GM20000 (cell line): Measurements from ENCODE around the gene ABR.
A peak's percentile ranks its signal among the peaks of the same experiment; 100 is the strongest.
"Not testable (repeated sequence)": the region's sequence is repeated elsewhere in the genome, so short reads cannot be mapped to it uniquely, and the experiment has no call there.

Experiments used
- DNase-seq: peaks from one replicate; pipeline ENCODE4 v3.0.0; 2012; ENCODE audit warnings: low spot score
- TF ChIP-seq, protein P1 (sequence below): IDR thresholded peaks from 2 replicates; pipeline ENCODE4 v1.5.1; 2012; ENCODE audit warnings: mild to moderate bottlenecking, control low read depth; ENCODE audit errors: extremely low read depth, missing control alignments

Gene ABR

DNA sequence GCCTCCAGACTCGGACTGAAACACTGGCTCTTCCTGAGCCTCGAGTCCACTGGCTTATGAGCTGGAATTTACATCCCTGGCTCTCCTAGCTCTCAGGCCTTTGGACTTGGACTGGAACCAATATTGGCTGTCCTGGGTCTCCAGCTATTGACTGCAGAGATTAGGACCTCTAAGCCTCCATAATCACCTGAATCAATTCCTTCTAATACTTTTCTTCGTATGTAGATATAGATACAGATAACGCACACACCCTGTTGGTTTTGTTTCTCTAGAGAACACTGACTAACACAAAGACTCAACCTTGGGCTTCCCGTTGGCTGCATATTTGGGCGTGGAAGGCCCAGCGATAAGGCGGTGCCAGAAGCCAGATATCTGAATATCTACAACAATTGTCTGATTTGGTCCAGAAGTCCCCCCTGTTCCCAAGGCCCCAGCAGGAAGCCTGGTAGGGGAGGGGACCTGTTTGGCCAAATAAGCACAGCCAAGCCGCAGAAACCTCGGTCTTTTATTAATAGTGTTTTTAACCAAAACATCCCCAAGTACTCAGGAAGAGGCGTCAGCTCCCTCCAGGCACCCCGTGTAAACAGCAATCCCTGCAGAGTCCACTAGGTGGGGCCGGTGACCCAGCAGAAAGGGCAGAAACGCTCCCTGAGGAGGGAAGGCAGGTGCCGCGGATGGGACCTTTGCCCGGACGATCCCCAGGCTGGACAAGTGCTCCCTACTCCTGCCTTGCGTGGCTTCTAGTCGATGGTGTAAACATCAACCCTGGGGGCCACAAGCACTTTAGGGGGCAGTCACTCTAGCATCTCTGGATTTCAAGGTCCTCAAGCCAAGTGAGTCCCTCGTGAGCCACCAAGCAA, 57.0 kb downstream of the ABR start:
- TF ChIP-seq, protein P1, sequence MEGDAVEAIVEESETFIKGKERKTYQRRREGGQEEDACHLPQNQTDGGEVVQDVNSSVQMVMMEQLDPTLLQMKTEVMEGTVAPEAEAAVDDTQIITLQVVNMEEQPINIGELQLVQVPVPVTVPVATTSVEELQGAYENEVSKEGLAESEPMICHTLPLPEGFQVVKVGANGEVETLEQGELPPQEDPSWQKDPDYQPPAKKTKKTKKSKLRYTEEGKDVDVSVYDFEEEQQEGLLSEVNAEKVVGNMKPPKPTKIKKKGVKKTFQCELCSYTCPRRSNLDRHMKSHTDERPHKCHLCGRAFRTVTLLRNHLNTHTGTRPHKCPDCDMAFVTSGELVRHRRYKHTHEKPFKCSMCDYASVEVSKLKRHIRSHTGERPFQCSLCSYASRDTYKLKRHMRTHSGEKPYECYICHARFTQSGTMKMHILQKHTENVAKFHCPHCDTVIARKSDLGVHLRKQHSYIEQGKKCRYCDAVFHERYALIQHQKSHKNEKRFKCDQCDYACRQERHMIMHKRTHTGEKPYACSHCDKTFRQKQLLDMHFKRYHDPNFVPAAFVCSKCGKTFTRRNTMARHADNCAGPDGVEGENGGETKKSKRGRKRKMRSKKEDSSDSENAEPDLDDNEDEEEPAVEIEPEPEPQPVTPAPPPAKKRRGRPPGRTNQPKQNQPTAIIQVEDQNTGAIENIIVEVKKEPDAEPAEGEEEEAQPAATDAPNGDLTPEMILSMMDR, result peak; percentile 54
- DNase-seq, result peak; percentile 93

GRCh38 chr17:1121442-1121817, 58.4 kb downstream of the ABR start:
- DNase-seq, result not testable (repeated sequence)

GRCh38 chr17:1120596-1121441, 59.0 kb downstream of the ABR start:
- TF ChIP-seq, protein P1, result no peak
- no peak for DNase-seq

GRCh38 chr17:1119924-1120323, 59.9 kb downstream of the ABR start:
- no peak for DNase-seq
- TF ChIP-seq, protein P1, result no peak

- DNase-seq, result no peak
- TF ChIP-seq, protein P1, result no peak
Measured at GRCh38 chr17:1116602-1117001, 63.2 kb downstream of the ABR start.

- TF ChIP-seq, protein P1, result no peak
Measured at GRCh38 chr17:1112875-1113274, 66.9 kb downstream of the ABR start.

DNA sequence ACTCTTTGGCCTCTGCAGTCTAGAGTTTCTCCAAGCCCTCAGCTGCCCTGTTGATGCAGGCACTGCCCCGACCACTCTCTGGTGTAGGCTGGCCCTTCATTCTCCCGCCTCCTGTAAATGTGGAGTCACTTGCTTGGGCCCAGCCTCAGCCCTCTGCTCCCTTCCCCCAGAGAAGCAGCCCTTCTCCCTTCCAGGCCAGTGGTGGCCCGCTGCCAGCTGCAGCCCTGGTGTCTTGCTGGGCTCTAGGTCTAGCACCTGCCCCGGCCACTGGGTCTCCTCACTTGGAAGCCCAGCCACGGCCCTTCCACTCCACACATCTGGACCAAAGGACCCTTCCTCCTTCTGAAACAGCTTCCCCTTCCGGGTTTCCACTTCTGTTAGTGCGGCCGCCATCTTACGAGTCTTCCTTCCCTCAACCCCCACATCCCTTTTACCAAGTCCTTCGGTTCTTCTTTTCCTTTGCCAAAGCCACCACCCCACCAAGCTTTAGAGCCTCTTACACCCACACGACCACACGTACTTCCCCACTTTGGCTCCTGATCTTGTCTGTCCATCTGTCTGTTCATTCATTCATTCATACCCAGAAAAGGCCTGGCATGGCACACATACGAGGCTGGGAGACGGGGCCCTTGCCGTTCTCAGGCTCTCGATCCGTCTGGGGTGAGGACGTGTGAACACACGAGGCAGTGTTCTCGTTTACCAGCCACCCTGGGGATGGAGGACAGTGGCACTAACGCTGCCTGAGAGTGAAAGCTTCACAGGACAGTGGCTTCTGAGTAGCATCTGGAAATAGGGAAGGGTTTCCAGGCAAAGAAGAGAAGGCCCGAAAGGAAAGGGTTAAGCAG, 68.0 kb downstream of the ABR start:
- no peak for DNase-seq
- TF ChIP-seq, protein P1, result no peak

More at GRCh38 chr17:1112875-1113274, 66.9 kb downstream of the ABR start:
- no peak for DNase-seq
